GM18498 (cell line): ENCODE data around the gene SMARCD3.

Experiments
- ATAC-seq: cut with Tn5 transposase; IDR thresholded peaks from one replicate; pipeline ENCODE4 v1.9.1; 2021; ENCODE audit warnings: mild to moderate bottlenecking, moderate library complexity; ENCODE audit not compliant: unreplicated experiment

SMARCD3 gene

GRCh38 chr7:151248346-151249033 is at the start of gene SMARCD3:
Gene SMARCD3, minus strand, starts transcription at chr7:151248694. Its CDS starts 132 bp downstream, at chr7:151248562.
- no peak for ATAC-seq

- ATAC-seq = no peak
Observed at GRCh38 chr7:151296202-151296992, 47.9 kb upstream of the SMARCD3 start.

GRCh38 chr7:151292850-151293249 is 44.4 kb upstream of the SMARCD3 start:
- ATAC-seq = no peak

- no peak for ATAC-seq
Observed at GRCh38 chr7:151291206-151291605, 42.7 kb upstream of the SMARCD3 start.

- ATAC-seq = no peak
Observed at GRCh38 chr7:151290355-151290760, 41.9 kb upstream of the SMARCD3 start.

- no peak for ATAC-seq
Observed at GRCh38 chr7:151289891-151290290, 41.4 kb upstream of the SMARCD3 start.

GRCh38 chr7:151286148-151286547 is 37.7 kb upstream of the SMARCD3 start:
- ATAC-seq = no peak

- no peak for ATAC-seq
Observed at GRCh38 chr7:151283302-151283701, 34.8 kb upstream of the SMARCD3 start.

- no peak for ATAC-seq
Observed at GRCh38 chr7:151282111-151282510, 33.6 kb upstream of the SMARCD3 start.

GRCh38 chr7:151281686-151282085 is 33.2 kb upstream of the SMARCD3 start:
- ATAC-seq = no peak

GRCh38 chr7:151280388-151281019 is 32.0 kb upstream of the SMARCD3 start:
- ATAC-seq = no peak

GRCh38 chr7:151279868-151280267 is 31.4 kb upstream of the SMARCD3 start:
- no peak for ATAC-seq

GRCh38 chr7:151278949-151279348 is 30.5 kb upstream of the SMARCD3 start:
- no peak for ATAC-seq

GRCh38 chr7:151277631-151278030 is 29.1 kb upstream of the SMARCD3 start:
- ATAC-seq = no peak

GRCh38 chr7:151276666-151277590 is 28.4 kb upstream of the SMARCD3 start:
- ATAC-seq = peak; percentile 72

GRCh38 chr7:151275813-151276577 is 27.5 kb upstream of the SMARCD3 start:
- no peak for ATAC-seq

GRCh38 chr7:151274936-151275812 is 26.7 kb upstream of the SMARCD3 start:
- no peak for ATAC-seq

- no peak for ATAC-seq
Observed at GRCh38 chr7:151274396-151274795, 25.9 kb upstream of the SMARCD3 start.
